Testis (tissue), 3 donors: ENCODE results near the gene DAAM2. TPM values are rescaled to one million over a fixed set of nuclear protein-coding genes. Genes with fewer than 3 reads are reported as not detected.

Experiments
- DNase-seq: peaks from one replicate; pipeline ENCODE4 v3.0.0-alpha.2; 2019
- H3K27ac ChIP-seq, 2 donors: fragments of 200-600 bp; sonication (generic); one replicate each; pipeline ENCODE4 v1.5.1; 2019
- H3K27me3 ChIP-seq: fragments of 200-600 bp; sonication (generic); one replicate; pipeline ENCODE4 v1.5.1; 2019
- H3K36me3 ChIP-seq: fragments of 200-600 bp; sonication (generic); one replicate; pipeline ENCODE4 v1.5.1; 2017; ENCODE audit warnings: low read depth; ENCODE audit errors: missing control alignments
- H3K4me1 ChIP-seq: fragments of 200-600 bp; sonication (generic); one replicate; pipeline ENCODE4 v1.5.1; 2019
- H3K4me3 ChIP-seq, 2 donors: fragments of 200-600 bp; sonication (generic); one replicate each; pipeline ENCODE4 v1.5.1; 2017 to 2019
- H3K9me3 ChIP-seq: fragments of 200-600 bp; sonication (generic); one replicate; pipeline ENCODE4 v1.5.1; 2017
- CTCF ChIP-seq, 3 experiments: fragments of 450-650 bp in 2 of 3; fragments of 200-600 bp in 1 of 3; sonication (generic) in 1 of 3; IDR thresholded peaks; one replicate each; pipeline ENCODE4 v1.5.1; 2016 to 2019; ENCODE audit warnings: antibody characterized with exemption in 3 of 3, mild to moderate bottlenecking in 2 of 3, moderate library complexity in 1 of 3
- POLR2A ChIP-seq: fragments of 450-650 bp; IDR thresholded peaks from one replicate; pipeline ENCODE4 v1.6.1; 2017; ENCODE audit warnings: antibody characterized with exemption, mild to moderate bottlenecking, moderate library complexity
- WGBS, 2 donors: methylation state at CpG; one replicate each; pipeline ENCODE4 v1.1.5; 2018; 5-methylcytosine and 5-hydroxymethylcytosine counted together
- intact Hi-C: fragments of 100-400 bp; cut with DNase I; formaldehyde crosslinking; loops from one replicate; pipeline ENCODE4 v1.15.1; 2023; ENCODE audit warnings: low total_unique reads
- polyA plus RNA-seq: library from polyadenylated mRNA; stranded (reverse); fragments of 350-450 nt; fragmentation: Illumina TruSeq; extraction: RNeasy Lipid Tissue Mini Kit (QIAGEN cat#74804); gene quantifications from one replicate; pipeline ENCODE4 v1.2.3, GENCODE V29; 2014; ENCODE audit warnings: low read depth, low replicate concordance; ENCODE audit not compliant: insufficient read depth
- total RNA-seq, 2 donors: library from RNA; depleted of rRNA; stranded (reverse); fragments of >200 nt; gene quantifications; one replicate each; pipeline ENCODE4 v1.2.3, GENCODE V29; 2016

DAAM2 gene
- total and polyA plus RNA-seq, 3 donors from 2014 or later, result 37.4 to 66.1 (median 64.5) TPM

DNA sequence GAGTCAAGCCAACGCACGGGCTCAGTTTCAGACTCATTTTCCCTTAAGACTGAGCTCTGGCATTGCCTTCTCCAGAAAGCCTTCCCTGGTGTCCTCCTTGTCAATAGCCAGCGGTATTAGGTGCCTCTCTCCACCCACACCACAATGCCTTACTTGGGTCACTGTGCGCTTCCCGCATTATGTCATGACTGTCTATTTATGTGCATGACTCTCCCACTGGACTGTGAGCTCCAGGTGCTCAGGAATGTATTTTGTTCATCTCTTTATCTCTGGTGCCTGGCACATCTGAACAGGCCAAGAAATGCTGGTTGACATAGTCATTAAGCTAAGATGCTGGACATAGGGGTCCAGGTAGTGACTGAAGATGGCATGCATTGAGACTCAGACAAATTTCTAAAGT, 42.7 kb downstream of the DAAM2 start:
- 91 to 94% methylated on average over 5 of the region's 5 CpGs for WGBS, 2 donors
- intact Hi-C loops, result no loop called here
- TF ChIP-seq CTCF (IDR thresholded peaks at IDR 0.05), result no peak
- Histone ChIP-seq H3K27ac (no peak overlapping the region), H3K4me3 (no peak overlapping the region), H3K27me3 (no peaks in the 10 kb centered on the region), H3K9me3 (no peaks in the 10 kb centered on the region), H3K4me1 (peaks cover 5% of the 10 kb centered on the region), H3K36me3 (no peaks in the 10 kb centered on the region)
- DNase-seq, result no peak

DNA sequence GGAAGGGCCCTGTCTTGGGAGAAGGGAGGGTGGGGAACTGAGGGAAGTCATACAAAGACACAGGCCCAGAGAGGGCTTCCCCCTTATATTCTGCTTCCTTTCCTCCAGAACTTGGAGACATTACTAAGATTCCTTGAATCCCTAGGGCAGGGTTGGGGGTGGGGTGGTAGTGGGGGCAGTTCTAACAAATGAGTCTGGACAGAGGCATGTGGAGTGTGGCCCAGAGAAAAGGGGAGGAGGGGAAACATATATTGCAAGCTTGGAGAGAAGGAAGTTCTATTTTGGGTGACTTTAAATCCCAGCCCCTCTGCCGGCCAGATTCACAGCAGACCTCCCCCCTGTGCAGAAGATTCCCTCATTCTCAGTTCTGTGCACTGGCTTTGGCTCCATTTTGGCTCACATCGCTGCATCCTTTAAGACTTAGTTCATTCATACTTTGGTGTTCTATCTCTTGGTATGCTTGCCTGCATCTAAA, 43.7 kb downstream of the DAAM2 start:
- no peak for DNase-seq
- Histone ChIP-seq H3K9me3 (no peaks in the 10 kb centered on the region), H3K4me1 (peaks cover 5% of the 10 kb centered on the region), H3K27ac (no peak overlapping the region), H3K36me3 (no peaks in the 10 kb centered on the region), H3K4me3 (no peak overlapping the region), H3K27me3 (no peaks in the 10 kb centered on the region)
- TF ChIP-seq POLR2A, result no peak
- TF ChIP-seq CTCF (IDR thresholded peaks at IDR 0.05), result no peak
- intact Hi-C loops, result no loop called here
- 67 to 82% methylated on average over 2 of the region's 2 CpGs for WGBS, 2 donors

- 73 to 74% methylated on average over 4 of the region's 4 CpGs for WGBS, 2 donors
- no peak overlapping the region for H3K27ac ChIP-seq
These were observed 44.4 kb downstream of the DAAM2 start for GRCh38 chr6:39836606-39837005.

GRCh38 chr6:39839445-39839844, 47.3 kb downstream of the DAAM2 start:
- H3K27me3 ChIP-seq, result no peaks in the 10 kb centered on the region
- H3K4me3 ChIP-seq, result no peak overlapping the region
- WGBS, 2 donors, result 69 to 78% methylated on average over 1 of the region's 1 CpG
- no peak for TF ChIP-seq CTCF (IDR thresholded peaks at IDR 0.05)
- no peak for TF ChIP-seq POLR2A
- H3K4me1 ChIP-seq, result peaks cover 5% of the 10 kb centered on the region
- intact Hi-C loops, result no loop called here
- no peaks in the 10 kb centered on the region for H3K36me3 ChIP-seq
- no peak for DNase-seq
- H3K9me3 ChIP-seq, result no peaks in the 10 kb centered on the region
- H3K27ac ChIP-seq, result no peak overlapping the region

More at GRCh38 chr6:39836606-39837005, 44.4 kb downstream of the DAAM2 start:
- Histone ChIP-seq H3K4me3 (no peak overlapping the region), H3K27me3 (no peaks in the 10 kb centered on the region), H3K9me3 (no peaks in the 10 kb centered on the region), H3K4me1 (peaks cover 5% of the 10 kb centered on the region), H3K36me3 (no peaks in the 10 kb centered on the region)
- intact Hi-C loops, result no loop called here
- no peak for TF ChIP-seq CTCF (IDR thresholded peaks at IDR 0.05)
- no peak for TF ChIP-seq POLR2A
- no peak for DNase-seq

DNA sequence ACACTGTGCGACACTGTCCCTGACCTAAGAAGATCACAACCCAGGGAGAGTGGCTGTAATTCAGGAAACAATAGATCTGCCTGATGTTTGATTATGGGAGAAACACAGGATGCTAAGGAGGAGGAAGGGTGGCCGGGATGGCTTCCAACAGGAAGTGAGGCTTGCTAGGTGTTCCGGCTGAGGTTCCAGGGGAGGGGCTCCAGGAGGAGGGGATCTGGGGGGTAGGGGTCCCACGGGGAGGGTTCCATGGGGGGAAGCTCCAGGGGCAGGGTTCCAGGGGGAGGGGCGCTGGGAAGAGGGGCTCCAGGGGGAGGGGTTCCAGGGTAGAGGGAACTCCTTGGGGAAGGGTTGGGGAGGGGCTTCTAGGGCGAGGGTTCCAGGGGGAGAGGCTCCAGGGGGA, 48.6 kb downstream of the DAAM2 start:
- Histone ChIP-seq H3K4me3 (no peak overlapping the region), H3K36me3 (no peaks in the 10 kb centered on the region), H3K9me3 (no peaks in the 10 kb centered on the region), H3K27me3 (no peaks in the 10 kb centered on the region), H3K27ac (no peak overlapping the region), H3K4me1 (peaks cover 5% of the 10 kb centered on the region)
- intact Hi-C loops, result no loop called here
- no peak for TF ChIP-seq CTCF (IDR thresholded peaks at IDR 0.05)
- no peak for TF ChIP-seq POLR2A
- 68 to 70% methylated on average over 5 to 6 of the region's 6 CpGs for WGBS, 2 donors
- no peak for DNase-seq
